DOHH2 (cell line): ENCODE results near the gene ST6GAL1.

Experiments used
- CTCF ChIP-seq: fragments of 200-600 bp; sonication (generic); IDR thresholded peaks from one replicate; pipeline ENCODE4 v1.5.1; 2014; ENCODE audit warnings: antibody characterized with exemption, mild to moderate bottlenecking, low read depth, low read length; ENCODE audit not compliant: poor library complexity, severe bottlenecking
- EZH2phosphoT487 ChIP-seq: fragments of 200-600 bp; sonication (generic); IDR thresholded peaks from 2 replicates; pipeline ENCODE4 v1.6.1; 2017; ENCODE audit warnings: borderline replicate concordance, mild to moderate bottlenecking, antibody characterized with exemption, low read length, moderate library complexity, mixed read lengths

GRCh38 chr3:186896875-186897274 is 33.5 kb upstream of the ST6GAL1 start:
- no peak for TF ChIP-seq CTCF
- no peak for TF ChIP-seq EZH2phosphoT487
